Testis (tissue), 2 donors: Measurements from ENCODE around the gene VEGFB.

Experiments
- POLR2A ChIP-seq: fragments of 450-650 bp; IDR thresholded peaks from one replicate; pipeline ENCODE4 v1.6.1; 2017; ENCODE audit warnings: antibody characterized with exemption, mild to moderate bottlenecking, moderate library complexity
- TF ChIP-seq, protein P1 (sequence below), 3 experiments: fragments of 450-650 bp in 2 of 3; fragments of 200-600 bp in 1 of 3; sonication (generic) in 1 of 3; IDR thresholded peaks; one replicate each; pipeline ENCODE4 v1.5.1; 2016 to 2019; ENCODE audit warnings: antibody characterized with exemption in 3 of 3, mild to moderate bottlenecking in 2 of 3, moderate library complexity in 1 of 3

GRCh38 chr11:64269540-64270220 lies 35.3 kb downstream of the VEGFB start:
- TF ChIP-seq, protein P1, sequence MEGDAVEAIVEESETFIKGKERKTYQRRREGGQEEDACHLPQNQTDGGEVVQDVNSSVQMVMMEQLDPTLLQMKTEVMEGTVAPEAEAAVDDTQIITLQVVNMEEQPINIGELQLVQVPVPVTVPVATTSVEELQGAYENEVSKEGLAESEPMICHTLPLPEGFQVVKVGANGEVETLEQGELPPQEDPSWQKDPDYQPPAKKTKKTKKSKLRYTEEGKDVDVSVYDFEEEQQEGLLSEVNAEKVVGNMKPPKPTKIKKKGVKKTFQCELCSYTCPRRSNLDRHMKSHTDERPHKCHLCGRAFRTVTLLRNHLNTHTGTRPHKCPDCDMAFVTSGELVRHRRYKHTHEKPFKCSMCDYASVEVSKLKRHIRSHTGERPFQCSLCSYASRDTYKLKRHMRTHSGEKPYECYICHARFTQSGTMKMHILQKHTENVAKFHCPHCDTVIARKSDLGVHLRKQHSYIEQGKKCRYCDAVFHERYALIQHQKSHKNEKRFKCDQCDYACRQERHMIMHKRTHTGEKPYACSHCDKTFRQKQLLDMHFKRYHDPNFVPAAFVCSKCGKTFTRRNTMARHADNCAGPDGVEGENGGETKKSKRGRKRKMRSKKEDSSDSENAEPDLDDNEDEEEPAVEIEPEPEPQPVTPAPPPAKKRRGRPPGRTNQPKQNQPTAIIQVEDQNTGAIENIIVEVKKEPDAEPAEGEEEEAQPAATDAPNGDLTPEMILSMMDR (IDR thresholded peaks at IDR 0.05): peak in 1 of 3 experiments; percentile 9
- no peak for TF ChIP-seq POLR2A
